GM23338 (cell line): ENCODE measurements around the gene IL18BP. TPM values are rescaled to one million over a fixed set of nuclear protein-coding genes. Genes with fewer than 3 reads are reported as not detected.

Experiments used
- ATAC-seq: fragments of 200-7000 bp; cut with Tn5 transposase; 3 replicates; pipeline ENCODE4 v1.9.1; 2020
- DNase-seq: peaks from one replicate; pipeline ENCODE4 v3.0.0-alpha.2; 2015; ENCODE audit warnings: low spot score
- H2AFZ ChIP-seq: fragments of 200-600 bp; sonication (generic); 2 replicates; pipeline ENCODE4 v1.8.0; 2016; ENCODE audit warnings: antibody characterized with exemption, mild to moderate bottlenecking, moderate library complexity
- H3F3A ChIP-seq: fragments of 200-600 bp; sonication (generic); replicated peaks from 2 replicates; pipeline ENCODE4 v1.8.0; 2017; ENCODE audit warnings: antibody characterized with exemption, mixed run types, low read depth
- H3K27ac ChIP-seq: fragments of 200-600 bp; sonication (generic); 2 replicates; pipeline ENCODE4 v1.6.1; 2016; ENCODE audit warnings: low read depth
- H3K27me3 ChIP-seq: fragments of 200-600 bp; sonication (generic); 2 replicates; pipeline ENCODE4 v1.8.0; 2016; ENCODE audit warnings: mild to moderate bottlenecking, mixed run types, moderate library complexity; ENCODE audit not compliant: insufficient read depth
- H3K36me3 ChIP-seq: fragments of 200-600 bp; sonication (generic); 2 replicates; pipeline ENCODE4 v1.8.0; 2016; ENCODE audit warnings: mild to moderate bottlenecking; ENCODE audit not compliant: insufficient read depth
- H3K4me1 ChIP-seq: fragments of 200-600 bp; sonication (generic); 2 replicates; pipeline ENCODE4 v1.8.0; 2016; ENCODE audit warnings: mild to moderate bottlenecking, moderate library complexity; ENCODE audit not compliant: insufficient read depth
- H3K4me2 ChIP-seq: fragments of 200-600 bp; sonication (generic); 2 replicates; pipeline ENCODE4 v1.7.1; 2017; ENCODE audit warnings: mixed run types
- H3K4me3 ChIP-seq: fragments of 200-600 bp; sonication (generic); 2 replicates; pipeline ENCODE4 v1.6.1; 2016; ENCODE audit warnings: mixed run types
- H3K79me2 ChIP-seq: fragments of 200-600 bp; sonication (generic); replicated peaks from 2 replicates; pipeline ENCODE4 v1.8.0; 2017; ENCODE audit warnings: mild to moderate bottlenecking; ENCODE audit not compliant: insufficient read depth
- H3K9me2 ChIP-seq: fragments of 200-600 bp; sonication (generic); 2 replicates; pipeline ENCODE4 v1.8.0; 2017; ENCODE audit not compliant: insufficient read depth
- H4K20me1 ChIP-seq: fragments of 200-600 bp; sonication (generic); replicated peaks from 2 replicates; pipeline ENCODE4 v1.8.0; 2017; ENCODE audit warnings: mild to moderate bottlenecking; ENCODE audit not compliant: insufficient read depth
- H3K27ac Mint-ChIP-seq: 2 replicates; pipeline ENCODE4 v1.8.0; 2020; ENCODE audit warnings: inconsistent platforms, mild to moderate bottlenecking, moderate library complexity, mixed read lengths
- H3K27me3 Mint-ChIP-seq: 3 replicates; pipeline ENCODE4 v1.8.0; 2022; ENCODE audit warnings: low read depth, mild to moderate bottlenecking, moderate library complexity, mixed read lengths, inconsistent platforms; ENCODE audit not compliant: insufficient read depth, poor library complexity
- H3K36me3 Mint-ChIP-seq: 3 replicates; pipeline ENCODE4 v1.8.0; 2021; ENCODE audit warnings: low read depth, mild to moderate bottlenecking, inconsistent platforms, moderate library complexity, mixed read lengths
- H3K4me1 Mint-ChIP-seq: 3 replicates; pipeline ENCODE4 v1.8.0; 2020; ENCODE audit warnings: mild to moderate bottlenecking, inconsistent platforms, mixed read lengths
- H3K4me3 Mint-ChIP-seq: 3 replicates; pipeline ENCODE4 v1.8.0; 2021; ENCODE audit warnings: moderate library complexity, mild to moderate bottlenecking, inconsistent platforms, mixed read lengths
- H3K9me3 Mint-ChIP-seq: 3 replicates; pipeline ENCODE4 v1.8.0; 2020; ENCODE audit warnings: moderate library complexity, mild to moderate bottlenecking, inconsistent platforms, mixed read lengths
- CREB1 ChIP-seq: fragments of 250-450 bp; sonication (Bioruptor Pico); IDR thresholded peaks from 2 replicates; pipeline ENCODE4 v1.5.0; 2020; ENCODE audit warnings: low read depth, mild to moderate bottlenecking, moderate library complexity
- CTCF ChIP-seq, 2 experiments: fragments of 200-600 bp in 1 of 2; sonication (generic) in 1 of 2; conservative IDR thresholded peaks; 2 replicates each; pipeline versions ENCODE4 v1.5.1 to v1.6.1; 2016 to 2017; ENCODE audit warnings: antibody characterized with exemption in 2 of 2, low read depth in 2 of 2, mild to moderate bottlenecking in 2 of 2, moderate library complexity in 1 of 2
- ETS1 ChIP-seq: IDR thresholded peaks from 2 replicates; pipeline ENCODE4 v1.6.1; 2016; ENCODE audit warnings: antibody characterized with exemption
- EZH2 ChIP-seq: fragments of 200-600 bp; sonication (generic); IDR thresholded peaks from one replicate; pipeline ENCODE4 v1.8.0; 2017; ENCODE audit warnings: antibody characterized with exemption, mild to moderate bottlenecking, low read depth; ENCODE audit not compliant: unreplicated experiment
- NANOG ChIP-seq: IDR thresholded peaks from 2 replicates; pipeline ENCODE4 v1.6.1; 2016; ENCODE audit warnings: antibody characterized with exemption, borderline replicate concordance
- POLR2AphosphoS5 ChIP-seq: IDR thresholded peaks from 2 replicates; pipeline ENCODE4 v1.6.1; 2016; ENCODE audit warnings: antibody characterized with exemption, low read depth
- ZNF114 ChIP-seq: fragments of 250-450 bp; sonication (Bioruptor Pico); IDR thresholded peaks from 2 replicates; pipeline ENCODE4 v1.5.0; 2020; ENCODE audit warnings: mild to moderate bottlenecking, moderate library complexity
- ZNF331 ChIP-seq: fragments of 250-450 bp; sonication (Bioruptor Pico); IDR thresholded peaks from 2 replicates; pipeline ENCODE4 v1.5.0; 2020; ENCODE audit warnings: low read depth, mild to moderate bottlenecking, moderate library complexity
- ZNF462 ChIP-seq: fragments of 250-450 bp; sonication (Bioruptor Pico); IDR thresholded peaks from 2 replicates; pipeline ENCODE4 v1.5.0; 2020; ENCODE audit warnings: mild to moderate bottlenecking, moderate library complexity
- polyA plus RNA-seq: library from polyadenylated mRNA; unstranded; fragments of >200 nt; fragmentation: Nextera tagmentation; extraction: Ambion mirVana; gene quantifications from 2 replicates; pipeline ENCODE4 v1.2.1, GENCODE V29; 2016
- total RNA-seq: library from RNA; depleted of rRNA; stranded (reverse); fragments of >200 nt; shearing (Covaris generic); gene quantifications from 2 replicates; pipeline ENCODE4 v1.2.3, GENCODE V29; 2014

Gene IL18BP
- total and polyA plus RNA-seq, 2 experiments from 2014 or later = 3.8 to 11.2 TPM

GRCh38 chr11:71992136-71992730 lies 6.5 kb upstream of the IL18BP start:
- Histone ChIP-seq H3K4me3 (no peak overlapping the region), H3K79me2 (no peaks in the 10 kb centered on the region), H3F3A (no peaks in the 10 kb centered on the region), H2AFZ (no peak overlapping the region), H3K4me1 (no peaks in the 10 kb centered on the region), H3K27me3 (no peaks in the 10 kb centered on the region), H3K9me2 (no peaks in the 10 kb centered on the region), H3K4me2 (no peak overlapping the region), H4K20me1 (peaks cover 7% of the 10 kb centered on the region), H3K27ac (no peak overlapping the region), H3K36me3 (peaks cover 9% of the 10 kb centered on the region)
- Mint-ChIP-seq H3K27ac (no peak overlapping the region), H3K36me3 (peaks cover 10% of the 10 kb centered on the region; the same call in 2 of the 3 replicates), H3K9me3 (no peaks in the 10 kb centered on the region), H3K27me3 (no peaks in the 10 kb centered on the region), H3K4me1 (no peaks in the 10 kb centered on the region), H3K4me3 (no peak overlapping the region)
- ATAC-seq (no peak), DNase-seq (no peak)
- TF ChIP-seq ZNF114 (CRISPR knock-in tag) (no peak), CREB1 (CRISPR knock-in tag) (no peak), ZNF462 (CRISPR knock-in tag) (no peak), ZNF331 (CRISPR knock-in tag) (no peak), ETS1 (no peak), EZH2 (no peak), POLR2AphosphoS5 (no peak), NANOG (no peak), CTCF (conservative IDR thresholded peaks at IDR 0.05; ENCODE audit: low read depth in 2 of 2) (no peak)
